HG03378 (cell line): ENCODE measurements around the gene ELOVL1.
"Not testable (repeated sequence)": the region's sequence is repeated elsewhere in the genome, so short reads cannot be mapped to it uniquely, and the experiment has no call there.

Experiments
- ATAC-seq: cut with Tn5 transposase; IDR thresholded peaks from one replicate; pipeline ENCODE4 v1.9.1; 2021; ENCODE audit warnings: mild to moderate bottlenecking, moderate library complexity; ENCODE audit not compliant: unreplicated experiment

ELOVL1 gene

DNA sequence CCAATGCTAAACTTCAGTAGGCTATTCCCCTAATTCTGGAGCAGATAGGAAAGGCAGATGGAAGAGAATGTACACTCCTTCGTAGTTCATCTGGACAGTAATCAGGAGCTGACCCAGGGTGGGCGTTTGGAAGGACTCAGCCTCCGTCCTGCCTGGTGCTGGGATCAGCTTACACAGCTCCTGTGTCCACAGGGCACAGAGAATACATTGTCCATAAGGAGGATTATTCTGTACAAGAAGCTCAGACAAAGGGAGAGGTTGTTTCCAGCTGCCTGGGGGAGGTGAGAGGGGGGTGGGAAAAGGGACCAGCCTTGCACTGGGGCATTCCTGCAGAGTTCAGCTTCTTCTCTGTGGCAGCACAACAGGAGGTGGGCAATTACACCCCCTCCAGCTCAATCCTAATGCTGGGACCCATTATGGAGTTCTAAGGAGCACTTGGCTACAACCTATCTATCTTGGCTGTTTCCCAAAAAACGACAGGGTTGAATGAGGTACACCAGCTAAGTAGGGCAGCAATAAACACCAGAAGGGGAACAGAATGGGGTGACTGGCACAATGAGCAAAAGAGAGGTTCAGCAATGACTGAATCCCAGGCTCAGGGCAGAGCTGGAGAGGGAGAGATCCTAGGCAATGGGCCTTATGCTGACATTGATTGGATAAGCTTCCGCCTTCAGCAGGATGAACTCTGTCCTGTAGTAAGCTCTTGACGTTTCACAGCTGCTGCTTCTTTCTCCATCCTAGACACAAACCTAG, 14.4 kb upstream of the ELOVL1 start:
- no peak for ATAC-seq

DNA sequence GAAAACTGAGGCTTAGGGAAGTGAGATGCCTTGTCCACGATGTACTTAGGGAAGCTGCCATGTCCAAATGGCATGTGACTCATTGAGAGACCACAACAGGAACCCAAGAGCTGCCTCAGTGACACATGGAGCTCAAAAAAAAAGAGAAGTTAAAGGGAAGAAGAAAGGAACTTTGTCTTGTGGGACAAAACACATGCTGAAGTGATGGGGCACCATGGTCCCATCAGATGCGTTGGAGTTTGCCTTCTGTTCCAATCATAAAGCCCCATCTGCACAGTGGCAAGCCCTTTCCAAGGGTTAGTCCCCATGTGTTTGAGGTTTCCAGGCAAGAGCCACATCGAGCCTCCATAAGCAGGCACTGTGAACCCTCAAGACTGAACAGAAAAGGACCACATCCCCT, 13.8 kb upstream of the ELOVL1 start:
- ATAC-seq = no peak

GRCh38 chr1:43379476-43379875, 11.7 kb upstream of the ELOVL1 start:
- no peak for ATAC-seq

GRCh38 chr1:43377831-43378230, 10.0 kb upstream of the ELOVL1 start:
- no peak for ATAC-seq

GRCh38 chr1:43376723-43377235, 9.0 kb upstream of the ELOVL1 start:
- ATAC-seq = no peak

DNA sequence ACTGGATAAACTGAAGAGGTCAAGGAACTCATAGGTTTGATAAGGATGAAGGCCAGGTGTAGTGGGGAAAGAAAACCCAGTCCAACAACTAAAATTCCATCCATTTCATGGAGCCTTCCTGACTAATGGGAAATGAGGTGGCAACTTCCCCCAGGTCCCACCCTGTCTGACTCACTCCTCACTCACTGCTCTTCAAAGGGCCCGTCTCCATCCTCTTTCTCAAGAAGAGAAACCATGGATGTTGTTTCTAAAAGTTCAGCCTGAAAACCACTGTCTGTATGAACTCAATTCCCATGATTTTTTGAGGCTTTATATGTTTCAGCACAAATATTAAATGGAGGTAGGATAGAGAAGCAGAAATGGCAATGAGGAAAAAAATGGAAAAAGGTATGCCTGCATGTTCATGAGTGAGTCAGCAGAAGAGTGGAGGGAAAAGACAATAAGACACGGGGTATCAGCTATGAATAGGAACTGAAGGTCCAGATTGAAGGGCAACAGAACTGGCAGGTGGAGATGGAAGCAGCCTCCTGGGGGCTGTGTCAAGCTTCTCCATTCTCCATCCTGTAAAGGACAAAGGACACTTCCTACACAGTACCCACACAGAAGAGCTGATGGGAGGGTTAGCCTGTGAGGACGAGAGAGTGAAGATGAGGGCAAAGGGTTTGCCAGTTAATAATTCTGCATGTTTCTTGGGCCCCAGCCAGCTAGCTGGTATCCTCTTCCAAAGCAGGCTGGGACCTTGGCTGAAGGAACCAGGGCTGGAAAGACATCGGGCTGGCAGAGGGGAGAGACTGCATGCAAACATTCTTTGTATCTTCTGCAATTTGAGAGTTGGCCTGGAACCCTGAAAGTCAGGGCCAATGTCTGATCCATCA, 5.5 kb upstream of the ELOVL1 start:
- ATAC-seq = no peak

- no peak for ATAC-seq
Measured at GRCh38 chr1:43372172-43372571, 4.4 kb upstream of the ELOVL1 start.

GRCh38 chr1:43370564-43370963, 2.8 kb upstream of the ELOVL1 start:
- ATAC-seq = no peak

DNA sequence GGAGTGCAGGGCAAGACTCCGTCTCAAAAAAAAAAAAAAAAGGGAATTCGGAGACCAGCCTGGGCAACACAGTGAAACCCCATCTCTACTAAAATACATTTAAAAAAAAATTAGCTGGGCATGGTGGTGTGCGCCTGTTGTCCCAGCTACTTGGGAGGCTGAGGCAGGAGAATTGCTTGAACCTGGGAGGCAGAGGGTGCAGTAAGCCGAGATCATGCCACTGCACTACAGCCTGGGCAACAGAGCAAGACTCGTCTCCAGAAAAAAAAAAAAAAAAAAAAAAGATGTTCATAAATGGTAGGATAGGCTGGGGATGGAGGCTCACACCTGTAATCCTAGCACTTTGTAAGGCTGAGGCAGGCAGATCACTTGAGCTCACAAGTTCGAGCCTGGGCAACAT, 2.0 kb upstream of the ELOVL1 start:
- ATAC-seq = not testable (repeated sequence)

GRCh38 chr1:43368646-43369020, 822 bp upstream of the ELOVL1 start:
- no peak for ATAC-seq

DNA sequence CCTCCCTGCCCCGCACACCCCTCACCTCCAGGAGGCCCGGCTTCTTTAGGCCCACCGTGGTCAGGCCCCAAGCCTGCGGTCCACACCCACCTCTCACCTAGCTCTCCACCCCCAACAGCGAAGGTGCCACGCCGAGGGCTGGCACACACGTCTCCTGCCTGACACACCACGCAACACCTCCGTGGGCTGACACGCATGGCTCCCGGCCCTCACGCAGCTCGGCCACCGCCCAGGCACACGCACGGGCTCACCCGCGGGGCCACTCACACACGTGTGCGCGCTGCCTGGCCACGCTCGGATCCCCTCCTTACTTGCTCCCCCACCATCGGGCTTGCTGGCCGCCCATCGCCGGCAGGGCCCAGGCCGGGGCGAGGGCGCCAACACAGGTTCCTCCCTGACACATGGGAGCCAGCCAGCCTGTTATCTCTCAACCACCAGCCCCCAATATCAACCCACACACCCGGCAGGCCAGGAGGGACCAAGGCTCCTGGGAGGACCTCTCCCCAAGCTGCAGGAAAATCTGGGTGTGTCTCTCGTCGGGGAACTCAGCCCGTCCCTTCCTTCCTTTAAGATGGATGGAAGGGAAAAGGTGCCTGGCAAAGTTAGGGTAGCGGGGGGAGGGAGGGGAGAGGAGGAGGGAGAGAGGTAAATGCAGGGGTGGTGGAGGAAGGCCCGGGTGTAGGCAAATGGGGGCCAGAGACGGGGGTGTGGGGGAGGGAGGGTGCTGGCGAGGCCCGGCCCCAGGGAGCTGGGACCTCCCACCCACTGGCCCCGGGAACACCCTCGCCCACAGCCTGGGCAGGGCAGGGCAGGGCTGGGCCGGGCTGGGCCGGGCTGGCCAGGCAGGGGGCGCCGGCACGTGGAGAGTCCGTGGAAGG, 546 bp downstream of the ELOVL1 start:
- peak; percentile 27 for ATAC-seq

DNA sequence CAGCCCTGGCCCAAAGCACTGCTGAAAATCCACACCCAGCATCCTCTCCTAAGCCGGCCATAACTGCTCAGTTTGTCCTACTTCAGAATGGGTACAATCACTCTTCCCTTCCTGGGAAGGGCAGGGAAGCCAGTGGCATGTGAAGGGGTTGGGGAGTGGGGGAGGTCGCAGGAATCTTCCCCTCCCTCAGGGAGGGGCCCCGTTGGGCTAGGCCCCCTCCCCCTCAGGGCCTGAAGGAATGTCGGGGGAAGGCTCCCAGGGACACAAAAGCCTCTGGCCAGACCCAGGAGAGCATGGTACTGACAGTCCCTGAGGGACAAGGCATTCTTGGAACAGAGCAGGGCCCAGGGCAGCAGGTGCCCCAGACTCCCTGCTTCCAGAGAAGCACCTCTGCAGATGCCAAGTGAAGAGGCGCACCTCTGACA, 1.2 kb downstream of the ELOVL1 start:
- ATAC-seq = no peak

GRCh38 chr1:43366179-43366578, 1.6 kb downstream of the ELOVL1 start:
- no peak for ATAC-seq

GRCh38 chr1:43365678-43366077, 2.1 kb downstream of the ELOVL1 start:
- ATAC-seq = no peak

DNA sequence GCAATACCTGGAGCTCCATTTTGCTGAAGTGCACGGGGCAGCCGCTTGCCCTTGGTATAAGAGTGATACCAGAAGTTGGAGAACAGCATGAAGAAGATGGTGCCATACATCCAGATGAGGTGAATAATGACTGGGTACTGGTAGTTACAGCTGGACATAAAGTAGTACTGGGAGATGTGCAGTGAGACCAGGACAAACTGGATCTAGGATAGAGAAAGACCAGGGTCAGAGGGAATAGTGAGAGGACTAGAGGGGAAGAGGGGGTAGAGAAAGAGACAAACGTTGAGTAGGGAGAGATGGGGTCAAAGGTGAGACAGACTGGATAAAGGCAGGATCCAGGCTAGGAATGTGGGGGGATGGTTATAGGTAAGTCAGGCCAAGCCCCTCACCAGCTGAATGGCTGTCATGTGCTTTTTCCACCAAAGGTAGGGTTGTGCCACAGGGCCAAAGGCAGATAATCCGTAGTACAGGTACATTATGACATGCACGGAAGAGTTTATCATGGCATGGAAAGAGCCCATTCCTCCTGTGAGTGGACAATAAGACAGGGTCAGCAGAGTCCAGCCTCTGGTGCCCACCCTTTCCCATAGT, 3.8 kb downstream of the ELOVL1 start:
- no peak for ATAC-seq

- ATAC-seq = no peak
Measured at GRCh38 chr1:43363283-43363934, 4.4 kb downstream of the ELOVL1 start.

- no peak for ATAC-seq
Measured at GRCh38 chr1:43360616-43361015, 7.2 kb downstream of the ELOVL1 start.

DNA sequence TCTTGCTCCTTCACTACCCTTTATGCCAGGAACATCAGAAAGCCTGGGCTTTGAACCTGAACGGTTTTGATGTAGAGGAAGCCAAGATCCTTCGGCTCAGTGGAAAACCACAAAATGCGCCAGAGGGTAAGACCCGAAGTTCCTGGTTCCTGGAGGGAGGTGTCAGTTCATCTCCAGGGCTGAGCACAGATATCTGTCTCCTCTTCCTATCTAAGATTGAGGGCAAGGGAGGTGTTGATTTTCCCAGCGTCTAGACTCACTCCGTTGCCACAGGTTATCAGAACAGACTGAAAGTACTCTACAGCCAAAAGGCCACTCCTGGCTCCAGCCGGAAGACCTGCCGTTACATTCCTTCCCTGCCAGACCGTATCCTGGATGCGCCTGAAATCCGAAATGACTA, 8.1 kb downstream of the ELOVL1 start:
- no peak for ATAC-seq

GRCh38 chr1:43358746-43359693, 8.8 kb downstream of the ELOVL1 start, which contains the start of gene CDC20:
TSS of gene CDC20 (plus strand) at chr1:43358981. CDS start at chr1:43359216, 235 bp downstream.
- peak; percentile 90 for ATAC-seq
